OCI-LY1 (cell line): Measurements from ENCODE around the gene GLDC.

Experiments used
- H2AFZ ChIP-seq: fragments of 200-600 bp; sonication (generic), shearing (Covaris generic); 2 replicates; pipeline ENCODE4 v1.6.0; 2014; ENCODE audit warnings: antibody characterized with exemption, mild to moderate bottlenecking, low read length
- H3F3A ChIP-seq: fragments of 200-600 bp; sonication (generic), shearing (Covaris generic); 2 replicates; pipeline ENCODE4 v1.6.0; 2014; ENCODE audit warnings: mild to moderate bottlenecking, antibody characterized with exemption, low read length, moderate library complexity; ENCODE audit not compliant: insufficient read depth
- H3K27ac ChIP-seq: fragments of 200-600 bp; sonication (generic); 2 replicates; pipeline ENCODE4 v1.5.1; 2014; ENCODE audit warnings: low read length, mixed run types, mild to moderate bottlenecking, low read depth; ENCODE audit not compliant: poor library complexity, severe bottlenecking
- H3K27me3 ChIP-seq: fragments of 200-600 bp; sonication (generic); 2 replicates; pipeline ENCODE4 v1.6.0; 2014; ENCODE audit warnings: antibody characterized with exemption, mild to moderate bottlenecking, low read length, moderate library complexity; ENCODE audit not compliant: insufficient read depth
- H3K36me3 ChIP-seq: fragments of 200-600 bp; sonication (generic); 2 replicates; pipeline ENCODE4 v1.6.1; 2014; ENCODE audit warnings: mild to moderate bottlenecking, antibody characterized with exemption, low read length, moderate library complexity, mixed read lengths; ENCODE audit not compliant: insufficient read depth
- H3K4me1 ChIP-seq: fragments of 200-600 bp; sonication (generic); 2 replicates; pipeline ENCODE4 v1.5.1; 2014; ENCODE audit warnings: mild to moderate bottlenecking, low read length, moderate library complexity; ENCODE audit not compliant: insufficient read depth, severe bottlenecking
- H3K4me2 ChIP-seq: fragments of 200-600 bp; sonication (generic), shearing (Covaris generic); 2 replicates; pipeline ENCODE4 v1.6.1; 2014; ENCODE audit warnings: low read length
- H3K4me3 ChIP-seq: fragments of 200-600 bp; sonication (generic); 2 replicates; pipeline ENCODE4 v1.5.1; 2014; ENCODE audit warnings: low read length, low read depth, mild to moderate bottlenecking, mixed read lengths; ENCODE audit not compliant: poor library complexity, severe bottlenecking
- H3K79me2 ChIP-seq: fragments of 200-600 bp; shearing (Covaris generic); 2 replicates; pipeline ENCODE4 v1.6.1; 2016; ENCODE audit warnings: mixed run types, low read length, mixed read lengths; ENCODE audit not compliant: insufficient read depth
- H3K9ac ChIP-seq: fragments of 200-600 bp; sonication (generic), shearing (Covaris generic); 2 replicates; pipeline ENCODE4 v1.6.1; 2014; ENCODE audit warnings: mild to moderate bottlenecking, low read length, mixed read lengths
- H3K9me2 ChIP-seq: fragments of 200-600 bp; sonication (generic), shearing (Covaris generic); 2 replicates; pipeline ENCODE4 v1.6.1; 2014; ENCODE audit warnings: low read depth, mild to moderate bottlenecking, low read length, mixed read lengths
- H3K9me3 ChIP-seq: fragments of 200-600 bp; shearing (Covaris generic); 2 replicates; pipeline ENCODE4 v1.6.1; 2014; ENCODE audit warnings: low read length, mixed read lengths
- H4K20me1 ChIP-seq: fragments of 200-600 bp; sonication (generic), shearing (Covaris generic); 2 replicates; pipeline ENCODE4 v1.6.0; 2016; ENCODE audit warnings: mild to moderate bottlenecking, low read length; ENCODE audit not compliant: insufficient read depth
- CTCF ChIP-seq: fragments of 200-600 bp; sonication (generic), shearing (Covaris generic); IDR thresholded peaks from 2 replicates; pipeline ENCODE4 v1.5.1; 2017; ENCODE audit warnings: mild to moderate bottlenecking, antibody characterized with exemption, low read length, moderate library complexity, mixed read lengths
- EZH2 ChIP-seq: fragments of 200-600 bp; sonication (generic), shearing (Covaris generic); IDR thresholded peaks from 2 replicates; pipeline ENCODE4 v1.8.0; 2017; ENCODE audit warnings: borderline replicate concordance, mixed run types, mild to moderate bottlenecking, antibody characterized with exemption, low read length, moderate library complexity, mixed read lengths

GLDC gene

DNA sequence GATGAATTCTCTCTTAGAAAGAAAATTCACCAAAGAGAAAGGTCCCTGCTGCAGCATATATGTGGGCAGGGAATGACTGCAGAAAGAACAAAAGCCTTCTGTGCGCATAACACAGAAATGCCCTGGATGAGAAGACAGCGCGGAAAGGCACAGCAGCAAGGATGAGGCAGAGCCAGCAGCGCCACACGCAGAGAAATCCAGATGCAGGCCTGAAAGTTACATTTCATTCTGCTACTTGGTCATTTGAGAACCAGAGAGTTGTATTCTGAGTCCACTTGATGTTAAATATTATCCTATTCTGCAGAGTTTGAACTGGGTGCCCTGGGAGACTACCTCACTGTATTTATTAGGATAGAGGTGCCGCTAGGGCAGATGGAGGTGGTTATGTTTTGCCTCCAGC, 68.5 kb downstream of the GLDC start:
- Histone ChIP-seq H3F3A (no peaks in the 10 kb centered on the region), H2AFZ (no peak overlapping the region), H3K9me3 (no peaks in the 10 kb centered on the region), H3K4me2 (no peak overlapping the region), H3K27me3 (peaks cover 6% of the 10 kb centered on the region; the same call in 1 of the 2 replicates), H3K79me2 (no peaks in the 10 kb centered on the region), H3K4me1 (peaks cover 15% of the 10 kb centered on the region), H3K36me3 (no peaks in the 10 kb centered on the region), H3K9me2 (no peaks in the 10 kb centered on the region), H4K20me1 (no peaks in the 10 kb centered on the region), H3K9ac (no peak overlapping the region), H3K4me3 (no peak overlapping the region), H3K27ac (no peak overlapping the region)
- no peak for TF ChIP-seq CTCF
- TF ChIP-seq EZH2: no peak

DNA sequence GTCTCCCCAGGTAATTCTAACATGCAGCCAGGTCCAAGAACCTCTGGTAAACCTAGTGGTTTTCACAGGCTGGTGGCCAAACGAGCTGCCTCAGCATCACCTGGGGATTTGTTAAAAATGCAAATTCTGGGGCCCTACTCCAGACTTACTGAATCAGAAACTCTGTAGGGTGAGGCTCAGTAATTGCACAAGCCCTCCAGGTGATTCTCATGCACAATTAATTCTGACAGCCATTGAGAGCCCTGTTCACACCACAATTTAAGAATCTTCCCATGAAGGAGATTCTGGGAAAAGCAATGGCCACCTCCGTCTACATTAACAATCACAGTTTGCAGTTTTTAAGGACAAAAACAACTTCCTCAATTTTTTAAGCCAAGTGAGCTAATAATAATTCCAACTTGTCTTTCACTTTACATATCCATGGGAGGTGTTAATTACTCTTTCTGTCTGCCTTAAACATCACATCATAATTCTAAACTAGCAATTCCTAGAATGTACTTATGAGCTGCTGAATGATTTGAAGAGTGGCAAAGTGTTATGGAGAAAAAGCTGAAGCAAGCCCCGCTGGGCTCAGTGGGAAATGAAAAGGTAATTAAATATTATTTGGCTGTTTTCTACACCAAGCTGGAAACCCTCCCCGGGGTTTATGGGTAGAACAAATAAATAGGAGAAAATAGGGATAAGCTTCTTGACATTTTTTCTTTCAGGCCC, 70.0 kb downstream of the GLDC start:
- Histone ChIP-seq H3K27me3 (0 out of 2 replicates have a peak, but pooled peaks cover 6% of the 10 kb centered on the region), H4K20me1 (no peaks in the 10 kb centered on the region), H3K4me3 (no peak overlapping the region), H3K9me3 (no peaks in the 10 kb centered on the region), H3K9me2 (no peaks in the 10 kb centered on the region), H3K4me2 (peak overlapping the region; percentile 23), H3K4me1 (peaks cover 15% of the 10 kb centered on the region), H3K27ac (no peak overlapping the region), H3K79me2 (no peaks in the 10 kb centered on the region), H3F3A (no peaks in the 10 kb centered on the region), H3K36me3 (no peaks in the 10 kb centered on the region), H3K9ac (no peak overlapping the region), H2AFZ (no peak overlapping the region)
- TF ChIP-seq EZH2: no peak
- no peak for TF ChIP-seq CTCF

DNA sequence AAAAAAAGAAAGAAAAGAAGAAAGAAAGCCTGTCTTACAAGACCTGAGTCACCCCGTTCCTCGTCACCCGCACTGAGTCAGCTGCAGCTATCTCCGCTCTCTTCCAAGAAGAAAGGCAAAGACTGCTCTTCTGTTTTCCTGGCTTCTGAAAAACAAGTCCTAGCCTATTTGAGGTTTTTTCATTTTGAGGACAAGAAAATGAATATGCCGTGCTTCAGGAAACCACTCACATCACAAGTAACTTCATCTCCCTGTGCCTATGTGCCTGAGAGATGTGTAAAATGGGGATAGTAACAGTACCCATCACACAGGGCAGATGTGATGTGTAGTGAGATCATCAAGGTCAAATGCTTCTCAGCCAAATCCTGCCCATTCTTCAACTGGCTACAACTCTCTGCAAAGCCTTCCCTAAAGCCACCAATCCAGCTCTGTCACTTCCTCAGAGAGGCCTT, 78.4 kb downstream of the GLDC start:
- Histone ChIP-seq H3K4me2 (no peak overlapping the region), H3K4me1 (no peaks in the 10 kb centered on the region), H3K9me3 (no peaks in the 10 kb centered on the region), H3K9me2 (no peaks in the 10 kb centered on the region), H3K79me2 (no peaks in the 10 kb centered on the region), H3K27me3 (no peaks in the 10 kb centered on the region), H3F3A (no peaks in the 10 kb centered on the region), H3K36me3 (no peaks in the 10 kb centered on the region), H2AFZ (no peak overlapping the region), H3K27ac (no peak overlapping the region), H3K4me3 (no peak overlapping the region), H4K20me1 (no peaks in the 10 kb centered on the region), H3K9ac (no peak overlapping the region)
- no peak for TF ChIP-seq EZH2
